ENCODE results near the gene NPB. TPM values are rescaled to one million over a fixed set of nuclear protein-coding genes. Genes with fewer than 3 reads are reported as not detected.

NPB gene
- total and polyA plus RNA-seq, 2 donors (not counting 1 experiment from before 2014, with no cell fraction given) = 0.44 TPM; not detected in 1

DNA sequence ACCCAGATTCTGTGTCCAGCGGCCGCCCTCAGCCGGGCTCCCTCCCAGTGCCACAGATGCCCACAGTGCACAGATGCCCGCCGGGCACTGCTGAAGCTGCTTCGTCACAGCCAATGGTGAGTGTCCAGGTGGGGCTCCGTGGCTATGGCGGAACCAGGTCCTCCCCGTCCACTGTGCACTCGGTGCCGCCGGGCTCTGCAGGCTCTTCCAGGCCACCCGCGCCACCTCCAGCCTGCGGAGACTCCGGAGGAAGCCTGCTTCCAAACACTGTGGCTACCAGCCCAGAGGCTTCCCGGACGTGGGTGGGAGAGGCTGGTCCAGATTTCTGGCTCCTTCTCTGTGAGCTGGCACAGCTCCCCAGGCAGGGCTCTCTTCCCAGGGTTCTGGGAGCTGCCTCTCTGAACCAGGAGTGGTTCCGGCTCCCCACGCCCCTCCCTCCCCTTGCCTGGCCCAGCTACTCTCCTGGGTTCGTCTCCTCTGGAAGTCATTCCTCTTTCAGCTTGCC lies 37.9 kb downstream of the NPB start:
- Histone ChIP-seq H3K27me3 (replicated peaks in 1 of 4; ENCODE audit: control extremely low read depth in 1 of 4, control insufficient read depth in 3 of 4, insufficient read depth in 4 of 4, low read length in 3 of 4) (peaks cover 0 to 19% (median 2%) of the 10 kb centered on the region in 4 experiments), H3K9ac (ENCODE audit: low read length) (no peak overlapping the region), H3K4me1 (ENCODE audit: control insufficient read depth in 2 of 2, insufficient read depth in 2 of 2, low read length in 2 of 2) (peaks cover 10 to 18% of the 10 kb centered on the region in 2 donors), H4K20me1 (ENCODE audit: control insufficient read depth, insufficient read depth, low read length, poor library complexity, severe bottlenecking) (no peaks in the 10 kb centered on the region), H3K9me3 (ENCODE audit: control extremely low read depth in 1 of 3, control insufficient read depth in 2 of 3, insufficient read depth in 1 of 3, low read length in 2 of 3) (no peaks in the 10 kb centered on the region), H3K4me3 (ENCODE audit: control extremely low read depth in 1 of 5, extremely low read depth in 1 of 5, insufficient read depth in 1 of 5, low read depth in 2 of 5, low read length in 4 of 5) (no peak overlapping the region), H3K36me3 (replicated peaks in 1 of 2; ENCODE audit: control extremely low read depth in 1 of 2, control insufficient read depth in 1 of 2, extremely low read depth in 1 of 2, insufficient read depth in 2 of 2, low read length in 1 of 2) (no peaks in the 10 kb centered on the region), H2AFZ (ENCODE audit: insufficient read depth, low read depth, low read length, poor library complexity, severe bottlenecking) (no peak overlapping the region), H3K27ac (ENCODE audit: low read length in 2 of 2) (no peak overlapping the region), H3K79me2 (ENCODE audit: control insufficient read depth, insufficient read depth, low read length) (no peaks in the 10 kb centered on the region), H3K4me2 (replicated peaks; ENCODE audit: low read depth, low read length, poor library complexity, severe bottlenecking) (no peak overlapping the region)
- ATAC-seq (ENCODE audit: low read depth) (no peak), DNase-seq (no peak)
- H3K27me3 Mint-ChIP-seq = peaks cover 5% of the 10 kb centered on the region
- 95% methylated on average over 21 of the region's 21 CpGs for WGBS (ENCODE audit: insufficient coverage)
- no peaks in the 10 kb centered on the region for H3K9me3 Mint-ChIP-seq (ENCODE audit: insufficient read depth)
- no peak overlapping the region for H3K27ac Mint-ChIP-seq
- no peak overlapping the region for H3K4me3 Mint-ChIP-seq
- peaks cover 11% of the 10 kb centered on the region for H3K4me1 Mint-ChIP-seq
- ChIA-PET POLR2A (no interaction called here), CTCF (interaction anchor here (0.5 to 1.0 kb wide), 2 partner anchors 20 to 242 kb away, joined by 3 to 6 read pairs; no protein-coding TSS in a partner anchor)
- no peak for TF ChIP-seq EZH2 (IDR thresholded peaks at IDR 0.05; ENCODE audit: borderline replicate concordance, insufficient read depth, low read depth, low read length, poor library complexity, severe bottlenecking)
- intact Hi-C loops (cut with micrococcal nuclease) = no loop called here

DNA sequence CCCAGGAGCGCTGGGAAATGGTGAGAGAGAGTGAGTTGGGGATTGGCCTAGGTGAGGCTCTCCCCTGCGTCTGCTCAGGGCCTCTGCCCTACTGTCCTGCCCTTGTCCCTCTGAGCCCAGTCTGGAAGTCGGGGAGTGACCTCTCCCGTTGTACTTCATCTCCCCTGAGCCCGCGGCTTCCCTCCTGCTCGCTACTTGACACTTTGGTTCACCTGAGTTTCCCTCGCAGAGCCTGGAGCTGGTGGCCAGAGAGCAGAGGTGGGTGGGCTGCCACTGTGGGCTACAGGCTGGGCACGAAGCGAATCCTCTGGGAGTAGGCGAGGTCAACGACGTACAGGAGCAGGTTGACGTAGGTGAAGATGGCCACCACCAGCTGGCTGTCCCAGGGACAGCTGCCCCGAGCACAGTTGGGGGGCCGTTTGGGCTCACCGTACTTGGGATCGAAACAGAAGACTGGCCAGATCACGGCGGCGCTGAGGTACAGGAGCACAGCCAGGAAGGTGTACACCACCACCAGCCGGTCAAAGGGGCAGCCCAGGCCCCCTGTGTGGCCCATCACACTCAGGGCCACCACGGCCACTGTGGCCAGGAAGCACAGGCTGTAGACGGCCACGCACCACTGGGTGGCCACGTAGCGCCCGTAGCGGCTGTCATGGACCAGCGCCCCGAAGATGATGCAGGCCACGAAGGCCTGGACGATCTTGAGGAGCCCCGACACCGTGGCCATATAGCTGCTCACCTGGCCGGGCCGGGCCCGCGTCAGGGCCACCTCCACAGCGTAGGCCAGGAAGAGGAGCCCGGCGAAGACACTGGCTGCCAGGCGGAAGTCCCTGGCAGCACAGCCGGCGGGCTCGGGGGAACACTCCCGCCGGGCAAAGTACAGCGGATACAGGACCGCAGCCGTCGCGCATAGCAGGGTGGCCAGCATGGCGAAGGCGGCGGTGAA lies 38.8 kb downstream of the NPB start:
- Histone ChIP-seq H3K27ac (ENCODE audit: low read length in 2 of 2) (no peak overlapping the region), H3K4me2 (replicated peaks; ENCODE audit: low read depth, low read length, poor library complexity, severe bottlenecking) (no peak overlapping the region), H3K36me3 (replicated peaks in 1 of 2; ENCODE audit: control extremely low read depth in 1 of 2, control insufficient read depth in 1 of 2, extremely low read depth in 1 of 2, insufficient read depth in 2 of 2, low read length in 1 of 2) (no peaks in the 10 kb centered on the region), H3K9ac (ENCODE audit: low read length) (no peak overlapping the region), H2AFZ (ENCODE audit: insufficient read depth, low read depth, low read length, poor library complexity, severe bottlenecking) (no peak overlapping the region), H3K27me3 (replicated peaks in 1 of 4; ENCODE audit: control extremely low read depth in 1 of 4, control insufficient read depth in 3 of 4, insufficient read depth in 4 of 4, low read length in 3 of 4) (peaks cover 0 to 19% (median 2%) of the 10 kb centered on the region in 4 experiments), H3K4me1 (ENCODE audit: control insufficient read depth in 2 of 2, insufficient read depth in 2 of 2, low read length in 2 of 2) (peaks cover 10 to 18% of the 10 kb centered on the region in 2 donors), H4K20me1 (ENCODE audit: control insufficient read depth, insufficient read depth, low read length, poor library complexity, severe bottlenecking) (no peaks in the 10 kb centered on the region), H3K79me2 (ENCODE audit: control insufficient read depth, insufficient read depth, low read length) (no peaks in the 10 kb centered on the region), H3K9me3 (ENCODE audit: control extremely low read depth in 1 of 3, control insufficient read depth in 2 of 3, insufficient read depth in 1 of 3, low read length in 2 of 3) (no peaks in the 10 kb centered on the region), H3K4me3 (ENCODE audit: control extremely low read depth in 1 of 5, extremely low read depth in 1 of 5, insufficient read depth in 1 of 5, low read depth in 2 of 5, low read length in 4 of 5) (no peak overlapping the region)
- Mint-ChIP-seq H3K27ac (no peak overlapping the region), H3K4me1 (peaks cover 10% of the 10 kb centered on the region), H3K4me3 (no peak overlapping the region), H3K27me3 (peaks cover 5% of the 10 kb centered on the region), H3K9me3 (ENCODE audit: insufficient read depth) (no peaks in the 10 kb centered on the region)
- POLR2A ChIA-PET = no interaction called here
- no peak for DNase-seq
- CTCF ChIA-PET = interaction anchor here (0.5 to 1.0 kb wide), 2 partner anchors 19 to 241 kb away, joined by 3 to 6 read pairs; no protein-coding TSS in a partner anchor
- intact Hi-C loops (cut with micrococcal nuclease) = no loop called here
- 94% methylated on average over 55 of the region's 56 CpGs for WGBS (ENCODE audit: insufficient coverage)
- TF ChIP-seq EZH2 (IDR thresholded peaks at IDR 0.05; ENCODE audit: borderline replicate concordance, insufficient read depth, low read depth, low read length, poor library complexity, severe bottlenecking) = no peak
- TF ChIP-seq, protein P1, sequence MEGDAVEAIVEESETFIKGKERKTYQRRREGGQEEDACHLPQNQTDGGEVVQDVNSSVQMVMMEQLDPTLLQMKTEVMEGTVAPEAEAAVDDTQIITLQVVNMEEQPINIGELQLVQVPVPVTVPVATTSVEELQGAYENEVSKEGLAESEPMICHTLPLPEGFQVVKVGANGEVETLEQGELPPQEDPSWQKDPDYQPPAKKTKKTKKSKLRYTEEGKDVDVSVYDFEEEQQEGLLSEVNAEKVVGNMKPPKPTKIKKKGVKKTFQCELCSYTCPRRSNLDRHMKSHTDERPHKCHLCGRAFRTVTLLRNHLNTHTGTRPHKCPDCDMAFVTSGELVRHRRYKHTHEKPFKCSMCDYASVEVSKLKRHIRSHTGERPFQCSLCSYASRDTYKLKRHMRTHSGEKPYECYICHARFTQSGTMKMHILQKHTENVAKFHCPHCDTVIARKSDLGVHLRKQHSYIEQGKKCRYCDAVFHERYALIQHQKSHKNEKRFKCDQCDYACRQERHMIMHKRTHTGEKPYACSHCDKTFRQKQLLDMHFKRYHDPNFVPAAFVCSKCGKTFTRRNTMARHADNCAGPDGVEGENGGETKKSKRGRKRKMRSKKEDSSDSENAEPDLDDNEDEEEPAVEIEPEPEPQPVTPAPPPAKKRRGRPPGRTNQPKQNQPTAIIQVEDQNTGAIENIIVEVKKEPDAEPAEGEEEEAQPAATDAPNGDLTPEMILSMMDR (IDR thresholded peaks at IDR 0.05) = no peak
- ATAC-seq (ENCODE audit: low read depth) = no peak

Data from B cell (primary cell).